Spinal cord (tissue), 10 donors: ENCODE results near the gene CLP1. TPM values are rescaled to one million over a fixed set of nuclear protein-coding genes. Genes with fewer than 3 reads are reported as not detected.
"Not testable (repeated sequence)": the region's sequence is repeated elsewhere in the genome, so short reads cannot be mapped to it uniquely, and the experiment has no call there.

Source experiments
- DNase-seq, 6 donors: peaks; one replicate each; pipeline versions ENCODE4 v3.0.0 to v3.0.0-alpha.2; 2013 to 2015; ENCODE audit warnings: low spot score in 6 of 6, low read depth in 4 of 6
- H3K27ac ChIP-seq: one replicate; pipeline ENCODE4 v1.5.1; 2013; ENCODE audit warnings: low read depth, low read length, control low read depth
- H3K27me3 ChIP-seq: one replicate; pipeline ENCODE4 v1.6.1; 2013; ENCODE audit warnings: low read length; ENCODE audit not compliant: control insufficient read depth, insufficient read depth
- H3K36me3 ChIP-seq: one replicate; pipeline ENCODE4 v1.6.1; 2013; ENCODE audit warnings: low read length; ENCODE audit not compliant: control insufficient read depth, insufficient read depth
- H3K4me1 ChIP-seq: one replicate; pipeline ENCODE4 v1.6.1; 2013; ENCODE audit warnings: low read length; ENCODE audit not compliant: control insufficient read depth, insufficient read depth
- H3K4me3 ChIP-seq: one replicate; pipeline ENCODE4 v1.5.1; 2013; ENCODE audit warnings: low read depth, low read length, control low read depth
- H3K9me3 ChIP-seq: one replicate; pipeline ENCODE4 v1.6.1; 2013; ENCODE audit warnings: low read length; ENCODE audit not compliant: control insufficient read depth, insufficient read depth
- WGBS: methylation state at CpG from one replicate; pipeline ENCODE4 v1.1.5; 2013; ENCODE audit warnings: missing lambda C conversion rate; ENCODE audit not compliant: insufficient coverage; 5-methylcytosine and 5-hydroxymethylcytosine counted together
- polyA plus RNA-seq, 2 donors: library from polyadenylated mRNA; unstranded; fragments of 120-200 nt; gene quantifications; one replicate each; pipeline ENCODE4 v1.2.1, GENCODE V29; 2013; ENCODE audit not compliant: insufficient read length in 2 of 2
- total RNA-seq, 2 donors: library from RNA; depleted of rRNA in 1 of 2; stranded (reverse); fragments of 120-200 nt in 1 of 2; fragments of >200 nt in 1 of 2; gene quantifications; one replicate each; pipeline versions ENCODE4 v1.2.3 to v1.2.4, GENCODE V29; 2013 to 2014
- donor health status: healthy.

Gene CLP1
- total and polyA plus RNA-seq, 4 donors = 9.5 to 15.8 (median 10.2) TPM

DNA sequence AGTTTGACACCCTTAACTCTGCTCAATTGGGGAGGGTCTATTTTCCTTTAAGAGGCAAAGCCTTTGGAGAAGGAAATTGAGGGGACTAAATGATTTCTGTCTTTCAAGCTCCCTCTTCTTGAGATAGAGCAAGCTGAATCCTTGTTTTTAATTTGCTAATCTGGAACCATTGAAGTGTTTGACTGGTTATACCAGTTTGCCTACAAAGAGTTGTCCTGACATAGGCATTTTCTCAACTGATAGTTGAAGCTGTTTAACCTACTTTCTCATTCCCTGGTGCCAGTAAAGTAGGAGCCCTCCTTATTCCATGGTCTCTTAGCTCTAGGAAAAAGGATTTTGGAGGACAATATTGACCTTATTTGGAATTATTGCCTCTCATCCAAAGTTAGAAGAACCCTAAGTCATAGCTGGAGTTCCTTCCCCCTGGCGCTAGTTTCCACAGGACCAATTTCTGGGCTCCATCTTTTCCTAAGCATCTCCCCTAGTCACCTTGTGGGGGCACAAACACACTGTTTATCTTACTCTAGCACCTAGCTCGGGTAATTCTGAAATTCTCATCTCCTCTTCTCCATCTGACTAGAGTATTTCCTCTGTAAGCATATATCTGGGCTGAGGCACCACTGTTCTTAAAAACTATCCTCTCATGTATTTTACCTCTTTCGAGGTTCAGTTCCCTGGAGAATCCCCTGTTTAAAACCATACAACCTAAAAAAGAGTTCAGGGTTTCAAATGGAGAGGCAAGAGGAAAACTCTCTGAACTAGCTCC lies 17.8 kb downstream of the CLP1 start:
- no peak for DNase-seq
- H3K4me1 ChIP-seq = no peaks in the 10 kb centered on the region
- 93% methylated on average over 2 of the region's 3 CpGs for WGBS
- H3K4me3 ChIP-seq = no peak overlapping the region
- no peaks in the 10 kb centered on the region for H3K9me3 ChIP-seq
- H3K36me3 ChIP-seq = peaks cover 30% of the 10 kb centered on the region
- H3K27ac ChIP-seq = no peak overlapping the region
- H3K27me3 ChIP-seq = no peaks in the 10 kb centered on the region

DNA sequence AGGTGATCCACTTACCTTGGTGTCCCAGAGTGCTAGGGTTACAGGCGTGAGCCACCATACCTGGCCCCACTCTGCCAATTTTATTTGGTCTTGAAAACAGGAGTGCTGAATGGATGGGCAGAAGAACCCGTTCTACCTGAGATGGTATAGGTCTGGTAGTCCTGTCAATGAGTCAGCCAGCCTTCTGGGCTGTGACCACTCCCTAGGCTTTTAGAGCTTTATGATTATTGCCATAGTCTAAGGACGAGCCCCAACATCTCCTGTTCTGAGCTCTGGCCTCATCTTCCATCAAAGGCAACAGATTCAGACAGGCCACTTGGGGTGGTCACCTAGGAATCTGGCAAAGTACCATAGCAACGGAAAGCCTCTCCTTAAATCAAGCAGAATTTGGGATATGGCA lies 21.8 kb downstream of the CLP1 start:
- peaks cover 22% of the 10 kb centered on the region for H3K36me3 ChIP-seq
- WGBS = 92% methylated on average over 3 of the region's 4 CpGs
- no peaks in the 10 kb centered on the region for H3K9me3 ChIP-seq
- H3K27ac ChIP-seq = no peak overlapping the region
- DNase-seq = no peak
- H3K27me3 ChIP-seq = no peaks in the 10 kb centered on the region
- no peak overlapping the region for H3K4me3 ChIP-seq
- no peaks in the 10 kb centered on the region for H3K4me1 ChIP-seq

DNA sequence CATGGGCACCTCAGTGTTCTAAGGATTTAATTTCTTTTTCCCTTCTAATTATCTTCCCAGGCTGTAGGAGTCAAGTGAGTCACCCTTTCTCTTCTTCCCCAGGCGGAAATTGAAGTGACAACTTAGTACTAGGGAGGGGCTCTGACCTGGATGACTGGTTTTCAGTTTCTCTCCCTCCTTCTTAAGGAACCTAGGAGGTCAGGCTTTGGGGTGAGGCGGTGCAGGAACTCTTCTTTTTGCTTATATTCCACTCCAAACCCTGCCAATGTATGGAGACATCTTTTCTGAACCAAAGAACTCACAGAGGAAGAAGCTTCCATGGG lies 23.0 kb downstream of the CLP1 start:
- H3K9me3 ChIP-seq = no peaks in the 10 kb centered on the region
- DNase-seq = no peak
- no peaks in the 10 kb centered on the region for H3K4me1 ChIP-seq
- H3K27me3 ChIP-seq = no peaks in the 10 kb centered on the region
- H3K27ac ChIP-seq = no peak overlapping the region
- H3K36me3 ChIP-seq = peaks cover 32% of the 10 kb centered on the region
- H3K4me3 ChIP-seq = no peak overlapping the region
- WGBS = no CpG with 5 or more reads among the region's 2 CpGs

DNA sequence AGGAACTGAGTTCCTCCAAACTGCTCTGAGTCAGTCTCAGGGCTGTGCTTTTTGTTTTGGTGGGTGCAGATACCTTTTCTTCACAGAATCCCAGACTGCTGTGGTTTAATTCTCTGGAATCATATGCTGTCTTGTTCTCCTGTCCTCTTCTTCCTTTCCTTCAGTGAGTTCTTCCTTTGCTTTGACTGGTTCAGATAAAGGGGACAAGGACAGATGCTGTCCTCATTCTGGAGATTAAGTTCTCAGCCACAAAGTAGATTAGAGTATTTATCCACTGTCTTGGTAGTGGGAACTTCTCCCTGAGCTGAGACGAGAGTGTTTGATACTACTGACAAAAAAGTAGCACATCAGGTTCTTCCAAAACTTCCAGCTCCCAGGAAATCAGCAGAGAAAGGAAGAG lies 23.6 kb downstream of the CLP1 start:
- Histone ChIP-seq H3K36me3 (peaks cover 39% of the 10 kb centered on the region), H3K27ac (no peak overlapping the region), H3K4me1 (no peaks in the 10 kb centered on the region), H3K4me3 (no peak overlapping the region), H3K9me3 (no peaks in the 10 kb centered on the region), H3K27me3 (no peaks in the 10 kb centered on the region)
- WGBS = no CpG with 5 or more reads among the region's 1 CpG
- DNase-seq = no peak

DNA sequence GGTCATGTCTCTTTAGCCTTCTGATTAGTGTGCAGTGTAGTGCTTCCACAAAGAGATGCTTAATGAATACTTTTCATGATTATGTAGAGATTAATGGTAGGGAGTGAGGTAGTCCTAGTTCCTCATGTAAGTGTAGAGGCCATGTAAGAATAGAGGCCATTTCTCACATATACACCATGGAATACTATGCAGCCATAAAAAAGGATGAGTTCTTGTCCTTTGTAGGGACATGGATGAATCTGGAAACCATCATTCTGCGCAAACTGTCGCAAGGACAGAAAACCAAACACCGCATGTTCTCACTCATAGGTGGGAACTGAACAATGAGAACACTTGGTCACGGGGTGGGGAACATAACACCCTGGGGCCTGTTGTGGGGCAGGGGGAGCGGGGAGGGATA lies 32.9 kb downstream of the CLP1 start:
- 100% methylated on average over 4 of the region's 5 CpGs for WGBS
- not testable (repeated sequence) for DNase-seq, H3K9me3 ChIP-seq, H3K4me3 ChIP-seq, H3K4me1 ChIP-seq, H3K27me3 ChIP-seq, H3K27ac ChIP-seq
- peaks cover 72% of the 10 kb centered on the region for H3K36me3 ChIP-seq

DNA sequence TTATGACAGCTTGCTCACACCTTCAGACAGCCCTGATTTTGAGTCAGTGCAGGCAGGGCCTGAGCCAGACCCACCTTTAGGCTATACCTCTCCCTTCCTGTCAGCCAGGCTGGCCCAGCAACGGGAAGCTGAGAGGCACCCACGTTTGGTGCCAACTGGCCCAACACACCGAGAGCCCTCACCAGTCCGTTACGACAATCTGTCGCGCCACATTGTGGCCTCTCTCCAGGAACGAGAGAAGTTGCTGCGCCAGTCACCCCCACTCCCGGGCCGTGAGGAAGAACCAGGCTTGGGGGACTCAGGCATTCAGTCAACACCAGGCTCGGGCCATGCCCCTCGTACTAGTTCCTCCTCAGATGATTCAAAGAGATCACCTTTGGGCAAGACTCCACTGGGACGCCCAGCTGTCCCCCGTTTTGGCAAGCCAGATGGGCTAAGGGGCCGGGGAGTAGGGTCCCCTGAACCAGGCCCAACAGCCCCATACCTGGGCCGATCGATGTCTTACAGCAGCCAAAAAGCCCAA lies 41.3 kb downstream of the CLP1 start:
- H3K9me3 ChIP-seq = no peaks in the 10 kb centered on the region
- no peak overlapping the region for H3K4me3 ChIP-seq
- no peaks in the 10 kb centered on the region for H3K27me3 ChIP-seq
- no peak overlapping the region for H3K27ac ChIP-seq
- 90% methylated on average over 16 of the region's 18 CpGs for WGBS
- no peaks in the 10 kb centered on the region for H3K4me1 ChIP-seq
- no peak for DNase-seq
- peaks cover 76% of the 10 kb centered on the region for H3K36me3 ChIP-seq

DNA sequence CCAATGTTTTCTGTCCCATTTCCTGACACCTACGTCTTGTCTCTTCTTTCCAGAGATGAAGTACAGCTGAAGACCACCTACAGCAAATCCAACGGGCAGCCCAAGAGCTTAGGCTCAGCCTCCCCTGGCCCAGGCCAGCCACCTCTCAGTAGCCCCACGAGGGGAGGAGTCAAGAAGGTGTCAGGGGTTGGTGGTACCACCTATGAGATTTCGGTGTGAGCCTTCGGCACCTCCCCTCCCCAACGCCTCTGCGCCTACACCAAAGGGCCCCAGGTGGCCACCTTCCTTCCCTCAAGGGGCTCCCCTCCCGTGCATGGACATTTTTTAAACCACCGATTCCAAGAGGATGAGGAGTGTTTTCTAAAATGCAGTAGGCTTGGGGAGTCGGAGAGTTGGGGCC lies 42.3 kb downstream of the CLP1 start:
- 100% methylated on average over 1 of the region's 10 CpGs for WGBS
- Histone ChIP-seq H3K4me3 (no peak overlapping the region), H3K36me3 (peaks cover 76% of the 10 kb centered on the region), H3K27me3 (no peaks in the 10 kb centered on the region), H3K4me1 (no peaks in the 10 kb centered on the region), H3K9me3 (no peaks in the 10 kb centered on the region), H3K27ac (no peak overlapping the region)
- DNase-seq = no peak

DNA sequence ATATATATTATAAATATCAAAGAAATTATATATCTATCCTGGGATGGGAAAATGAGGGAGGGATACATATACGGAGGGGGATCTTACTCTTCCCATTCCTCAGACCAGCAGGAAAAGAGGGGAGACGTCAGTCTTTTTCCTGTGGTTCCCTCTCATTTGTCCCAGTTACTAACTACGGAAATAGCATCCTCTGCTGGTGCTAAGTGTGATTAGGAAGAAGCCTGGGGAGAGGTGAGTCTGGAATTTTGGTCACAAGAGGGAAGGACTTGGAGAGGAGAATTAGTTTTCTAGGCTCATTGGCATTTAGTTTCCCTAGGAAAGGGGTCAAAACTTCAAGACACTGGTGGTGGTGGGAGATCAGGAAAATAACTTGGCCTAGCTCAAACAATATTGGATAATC lies 42.9 kb downstream of the CLP1 start:
- peak in 1 of 6 donors; percentile 3 for DNase-seq
- Histone ChIP-seq H3K4me1 (no peaks in the 10 kb centered on the region), H3K9me3 (no peaks in the 10 kb centered on the region), H3K4me3 (no peak overlapping the region), H3K27me3 (no peaks in the 10 kb centered on the region), H3K36me3 (peaks cover 73% of the 10 kb centered on the region), H3K27ac (no peak overlapping the region)
- WGBS = no CpG with 5 or more reads among the region's 3 CpGs

DNA sequence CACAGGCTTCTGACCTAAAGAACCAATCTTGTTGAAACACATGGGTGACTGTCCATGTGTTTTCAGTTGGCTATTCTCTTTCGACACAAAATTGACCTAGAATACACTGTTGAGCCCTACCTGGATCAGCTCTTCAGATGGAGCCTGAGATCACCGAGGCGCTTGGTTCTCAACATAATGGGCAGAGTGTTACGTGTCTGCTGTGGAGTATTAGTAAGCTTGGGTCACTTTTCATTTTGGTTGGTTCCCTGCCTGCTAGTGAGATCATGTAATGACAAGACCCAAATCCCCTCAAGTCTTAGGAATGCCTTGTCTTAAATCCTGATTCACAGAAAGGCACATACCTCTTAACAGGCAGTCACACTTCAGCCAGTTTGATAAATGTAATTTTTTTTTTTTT lies 45.8 kb downstream of the CLP1 start:
- no peak for DNase-seq
- Histone ChIP-seq H3K27ac (no peak overlapping the region), H3K4me1 (no peaks in the 10 kb centered on the region), H3K4me3 (no peak overlapping the region), H3K36me3 (peaks cover 54% of the 10 kb centered on the region), H3K27me3 (no peaks in the 10 kb centered on the region), H3K9me3 (no peaks in the 10 kb centered on the region)
- no CpG with 5 or more reads among the region's 4 CpGs for WGBS

DNA sequence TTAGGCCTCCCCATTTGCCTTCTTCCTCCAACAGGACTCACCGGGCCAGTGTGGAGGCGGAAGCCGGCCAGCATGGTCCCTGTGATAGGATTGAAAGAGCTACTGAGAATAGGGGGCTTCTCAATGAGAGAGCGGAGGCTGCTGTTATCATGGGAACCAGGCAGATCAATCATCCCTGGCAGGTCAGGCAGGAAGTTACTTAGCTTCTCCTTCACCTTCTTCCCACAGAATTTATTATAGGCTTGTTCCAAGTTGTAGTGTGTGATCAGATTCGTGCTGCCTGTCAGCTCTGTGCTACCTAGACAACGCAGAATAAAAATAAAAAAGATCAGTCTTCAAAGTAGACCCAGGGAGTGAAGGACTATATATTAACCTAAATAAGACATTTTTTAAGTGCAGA lies 47.4 kb downstream of the CLP1 start:
- no peaks in the 10 kb centered on the region for H3K9me3 ChIP-seq
- peaks cover 5% of the 10 kb centered on the region for H3K4me1 ChIP-seq
- no peak for DNase-seq
- no peak overlapping the region for H3K27ac ChIP-seq
- peaks cover 45% of the 10 kb centered on the region for H3K36me3 ChIP-seq
- H3K27me3 ChIP-seq = no peaks in the 10 kb centered on the region
- WGBS = no CpG with 5 or more reads among the region's 6 CpGs
- H3K4me3 ChIP-seq = no peak overlapping the region
